K562 (cell line): ENCODE results near the gene UGT1A10. TPM values are rescaled to one million over a fixed set of nuclear protein-coding genes. Genes with fewer than 3 reads are reported as not detected.

Source experiments
- ATAC-seq: fragments of 200-7000 bp; cut with Tn5 transposase; 3 replicates; pipeline ENCODE4 v1.9.1; 2020; ENCODE audit warnings: moderate library complexity
- BruUV-seq: library from RNA; stranded (reverse); fragments of 400-500 nt; replicated peaks from 2 replicates; lab custom pipeline; 2021; lab: Mats Ljungman, UMichigan
- CTCF ChIA-PET: fragments of 300-600 bp; formaldehyde crosslinking; extraction: SDS; loops from one replicate; lab custom pipeline; 2021; ENCODE audit warnings: low intra/inter-chr PET ratio; lab: Yijun Ruan, JAX
- POLR2A ChIA-PET: fragments of 300-600, 350-650 bp; sonication (Branson Sonifier 250); formaldehyde crosslinking; extraction: SDS; loops from one replicate; lab custom pipeline; 2021; ENCODE audit warnings: antibody characterized with exemption, inconsistent platforms; lab: Yijun Ruan, JAX
- DNase-seq, 4 experiments: peaks; one replicate each; pipeline versions ENCODE4 v3.0.0 to v3.0.0-alpha.2; 2011 to 2018; ENCODE audit warnings: low spot score in 3 of 4, mixed read lengths in 3 of 4; ENCODE audit errors: extremely low read depth in 1 of 4
- FAIRE-seq: peaks from 2 replicates; lab custom pipeline; 2011; peaks lifted over from hg19 to GRCh38; lab: Jason Lieb, UNC
- H2AFZ ChIP-seq: 2 replicates; pipeline ENCODE4 v1.6.0; 2011; ENCODE audit warnings: low read depth, low read length, control low read depth, inconsistent platforms
- H3K27ac ChIP-seq: fragments of 200-600 bp; 3 replicates; pipeline ENCODE4 v1.8.0; 2011; ENCODE audit warnings: low read depth, mild to moderate bottlenecking, control low read depth, inconsistent platforms, low read length, moderate library complexity, mixed read lengths; ENCODE audit errors: extremely low read depth
- H3K27me3 ChIP-seq, 2 experiments: fragments of 300-600 bp in 1 of 2; 2 replicates in 1 of 2; 3 replicates in 1 of 2; pipeline versions ENCODE4 v1.6.0 to v1.8.0; 2011; ENCODE audit warnings: inconsistent platforms in 2 of 2, low read length in 2 of 2, mild to moderate bottlenecking in 1 of 2, mixed read lengths in 1 of 2, moderate library complexity in 1 of 2; ENCODE audit not compliant: control insufficient read depth in 2 of 2, insufficient read depth in 2 of 2
- H3K36me3 ChIP-seq: fragments of 300-600 bp; 3 replicates; pipeline ENCODE4 v1.8.0; 2011; ENCODE audit warnings: mild to moderate bottlenecking, low read length, inconsistent platforms; ENCODE audit not compliant: control insufficient read depth, insufficient read depth
- H3K4me1 ChIP-seq, 2 experiments: fragments of 200-600 bp in 1 of 2; replicated peaks in 1 of 2; 2 replicates in 1 of 2; 3 replicates in 1 of 2; pipeline versions ENCODE4 v1.5.1 to v1.8.0; 2011; ENCODE audit warnings: inconsistent platforms in 2 of 2, low read length in 2 of 2, mild to moderate bottlenecking in 1 of 2, mixed read lengths in 1 of 2, moderate library complexity in 1 of 2; ENCODE audit not compliant: control insufficient read depth in 2 of 2, insufficient read depth in 2 of 2
- H3K4me2 ChIP-seq: 2 replicates; pipeline ENCODE4 v1.6.1; 2011; ENCODE audit warnings: low read length, control low read depth, inconsistent platforms, mixed read lengths; ENCODE audit not compliant: insufficient read depth
- H3K4me3 ChIP-seq: fragments of 200-600 bp; sonication (generic), shearing (Covaris generic); 2 replicates; pipeline ENCODE4 v1.5.1; 2016; ENCODE audit warnings: control low read depth, inconsistent platforms
- H3K79me2 ChIP-seq: fragments of 200-600 bp; 3 replicates; pipeline ENCODE4 v1.8.0; 2011; ENCODE audit warnings: low read length, inconsistent platforms; ENCODE audit not compliant: control insufficient read depth, insufficient read depth
- H3K9ac ChIP-seq, 2 experiments: 2 replicates each; pipeline versions ENCODE4 v1.6.0 to v1.6.1; 2011; ENCODE audit warnings: low read depth in 2 of 2, low read length in 2 of 2, control low read depth in 1 of 2, inconsistent platforms in 1 of 2, mild to moderate bottlenecking in 1 of 2, mixed read lengths in 1 of 2; ENCODE audit not compliant: insufficient read depth in 1 of 2
- H3K9me1 ChIP-seq: one replicate; pipeline ENCODE4 v1.6.0; 2011; ENCODE audit warnings: inconsistent platforms, mild to moderate bottlenecking, low read length, moderate library complexity; ENCODE audit not compliant: control insufficient read depth, insufficient read depth
- H3K9me3 ChIP-seq: replicated peaks from 2 replicates; pipeline ENCODE4 v1.5.1; 2011; ENCODE audit warnings: low read depth, low read length, inconsistent platforms; ENCODE audit not compliant: control insufficient read depth, insufficient read depth
- H4K20me1 ChIP-seq: replicated peaks from 2 replicates; pipeline ENCODE4 v1.6.1; 2011; ENCODE audit warnings: low read length, inconsistent platforms, mixed read lengths; ENCODE audit not compliant: control insufficient read depth, insufficient read depth
- ARID1B ChIP-seq: fragments of 450-650 bp; IDR thresholded peaks from 2 replicates; pipeline ENCODE4 v1.6.1; 2016; ENCODE audit warnings: antibody characterized with exemption, mild to moderate bottlenecking, inconsistent platforms
- E2F3 ChIP-seq: fragments of 250-450 bp; sonication (Bioruptor Pico); IDR thresholded peaks from 2 replicates; pipeline ENCODE4 v1.4.0; 2020; ENCODE audit warnings: mild to moderate bottlenecking
- FOXM1 ChIP-seq, 2 experiments: fragments of 450-650 bp in 1 of 2; sonication (generic) in 1 of 2; formaldehyde crosslinking in 1 of 2; IDR thresholded peaks; 2 replicates each; pipeline versions ENCODE4 v1.6.1 to v1.9.0; 2017 to 2022; ENCODE audit warnings: low read depth in 2 of 2, mild to moderate bottlenecking in 2 of 2, missing genetic modification reagents in 1 of 2, moderate library complexity in 1 of 2
- MTA3 ChIP-seq: fragments of 450-650 bp; formaldehyde crosslinking; IDR thresholded peaks from 2 replicates; pipeline ENCODE4 v1.6.1; 2017; ENCODE audit warnings: mild to moderate bottlenecking, borderline replicate concordance
- NFE2L1 ChIP-seq: fragments of 450-650 bp; IDR thresholded peaks from 2 replicates; pipeline ENCODE4 v1.6.1; 2016; ENCODE audit warnings: missing genetic modification characterization, low read depth, mild to moderate bottlenecking, missing compliant biosample characterization, moderate library complexity, borderline replicate concordance
- SMARCA4 ChIP-seq: fragments of 450-650 bp; IDR thresholded peaks from 2 replicates; pipeline ENCODE4 v1.6.1; 2016
- SP1 ChIP-seq: sonication (generic); formaldehyde crosslinking; IDR thresholded peaks from 2 replicates; pipeline ENCODE4 v1.8.1; 2022; ENCODE audit warnings: mild to moderate bottlenecking, missing genetic modification reagents
- SRSF9 ChIP-seq: fragments of 200-400 bp; formaldehyde crosslinking; IDR thresholded peaks from 2 replicates; pipeline ENCODE4 v1.6.1; 2017; ENCODE audit warnings: low read depth, low read length, borderline replicate concordance
- TCF7 ChIP-seq: sonication (generic); IDR thresholded peaks from 2 replicates; pipeline ENCODE4 v1.6.1; 2016; ENCODE audit warnings: antibody characterized with exemption, borderline replicate concordance
- ZC3H11A ChIP-seq: IDR thresholded peaks from 2 replicates; pipeline ENCODE4 v1.6.1; 2012; ENCODE audit warnings: low read depth, low read length, improper control_type of control experiment
- whole genome bisulfite sequencing: fragments of 100-300 bp; shearing (Covaris generic); methylation state at CpG from one replicate; pipeline ENCODE4 v1.1.6; 2016; ENCODE audit warnings: low coverage, mixed read lengths; ENCODE audit not compliant: insufficient coverage; ENCODE audit errors: missing lambda C conversion rate; 5-methylcytosine and 5-hydroxymethylcytosine counted together
- in situ Hi-C: fragments of 300-500 bp; cut with MboI; formaldehyde crosslinking; loops from 4 replicates; pipeline ENCODE4 v1.15.0; 2018; ENCODE audit warnings: inconsistent platforms, mixed read lengths
- intact Hi-C: fragments of 100-400 bp; cut with micrococcal nuclease; formaldehyde crosslinking; loops from 2 replicates; pipeline ENCODE4 v1.14.2; 2022
- polyA plus RNA-seq, 8 experiments: library from polyadenylated mRNA; depleted of rRNA in 4 of 8; stranded (reverse) in 5 of 8; unstranded in 3 of 8; fragments of >200 nt; fragmentation: Nextera tagmentation in 2 of 8; fragmentation: Illumina TruSeq in 1 of 8; extraction: Ambion mirVana in 2 of 8; extraction: Trizol in 1 of 8; gene quantifications; 2 replicates each; pipeline versions ENCODE4 v1.2.1 to v1.2.3, GENCODE V29; 2011 to 2014; ENCODE audit warnings: inconsistent platforms in 1 of 8, missing spikeins in 1 of 8
- total RNA-seq, 7 experiments: library from RNA; depleted of rRNA in 6 of 7; stranded (reverse); fragments of >200 nt in 6 of 7; fragmentation: Illumina TruSeq in 2 of 7; extraction: Trizol in 2 of 7; gene quantifications; 2 replicates each; pipeline versions ENCODE4 v1.2.1 to v1.2.3, GENCODE V29; 2011 to 2021; ENCODE audit warnings: low replicate concordance in 1 of 7
- TF ChIP-seq, protein P1 (sequence below): fragments of 450-650 bp; IDR thresholded peaks from 2 replicates; pipeline ENCODE4 v1.7.0; 2016; ENCODE audit warnings: borderline replicate concordance
- TF ChIP-seq, protein P2 (sequence below): fragments of 450-650 bp; conservative IDR thresholded peaks from 2 replicates; pipeline ENCODE4 v1.6.1; 2016; ENCODE audit warnings: missing genetic modification characterization, low read depth, mild to moderate bottlenecking, missing compliant biosample characterization, moderate library complexity
- TF ChIP-seq, protein P3 (sequence below): fragments of 250-450 bp; sonication (Bioruptor Pico); IDR thresholded peaks from 2 replicates; pipeline ENCODE4 v1.4.0; 2020; ENCODE audit warnings: mild to moderate bottlenecking, moderate library complexity, borderline replicate concordance

Gene UGT1A10
- total and polyA plus RNA-seq, 9 of the 15 experiments (the other 6 are each of a cell fraction or from before 2014, with no cell fraction given) = not detected

DNA sequence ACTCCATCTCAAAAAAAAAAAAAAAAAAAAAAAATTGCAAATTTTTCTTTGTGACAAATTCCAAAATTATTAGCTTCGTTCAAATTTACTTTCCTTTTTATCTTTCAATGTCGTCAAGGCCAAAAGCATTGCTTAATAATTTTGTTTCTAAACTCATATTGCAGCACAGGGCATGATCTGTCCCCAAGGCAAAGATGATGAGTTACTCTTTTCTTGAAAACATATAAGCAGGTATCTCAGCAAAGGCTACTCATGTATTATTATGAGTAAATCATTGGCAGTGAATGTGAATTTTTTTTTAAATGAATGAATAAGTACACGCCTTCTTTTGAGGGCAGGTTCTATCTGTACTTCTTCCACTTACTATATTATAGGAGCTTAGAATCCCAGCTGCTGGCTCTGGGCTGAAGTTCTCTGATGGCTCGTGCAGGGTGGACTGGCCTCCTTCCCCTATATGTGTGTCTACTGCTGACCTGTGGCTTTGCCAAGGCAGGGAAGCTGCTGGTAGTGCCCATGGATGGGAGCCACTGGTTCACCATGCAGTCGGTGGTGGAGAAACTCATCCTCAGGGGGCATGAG lies 45.4 kb downstream of the UGT1A10 start, which contains the start of gene UGT1A7 (continued):
- TF ChIP-seq, protein P1, sequence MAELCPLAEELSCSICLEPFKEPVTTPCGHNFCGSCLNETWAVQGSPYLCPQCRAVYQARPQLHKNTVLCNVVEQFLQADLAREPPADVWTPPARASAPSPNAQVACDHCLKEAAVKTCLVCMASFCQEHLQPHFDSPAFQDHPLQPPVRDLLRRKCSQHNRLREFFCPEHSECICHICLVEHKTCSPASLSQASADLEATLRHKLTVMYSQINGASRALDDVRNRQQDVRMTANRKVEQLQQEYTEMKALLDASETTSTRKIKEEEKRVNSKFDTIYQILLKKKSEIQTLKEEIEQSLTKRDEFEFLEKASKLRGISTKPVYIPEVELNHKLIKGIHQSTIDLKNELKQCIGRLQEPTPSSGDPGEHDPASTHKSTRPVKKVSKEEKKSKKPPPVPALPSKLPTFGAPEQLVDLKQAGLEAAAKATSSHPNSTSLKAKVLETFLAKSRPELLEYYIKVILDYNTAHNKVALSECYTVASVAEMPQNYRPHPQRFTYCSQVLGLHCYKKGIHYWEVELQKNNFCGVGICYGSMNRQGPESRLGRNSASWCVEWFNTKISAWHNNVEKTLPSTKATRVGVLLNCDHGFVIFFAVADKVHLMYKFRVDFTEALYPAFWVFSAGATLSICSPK = no peak
- no peak for TF ChIP-seq TCF7
- no peak for TF ChIP-seq ZC3H11A
- no peak for TF ChIP-seq SRSF9
- no peak for TF ChIP-seq E2F3 (CRISPR knock-in tag)
- no peak for TF ChIP-seq MTA3
- no peak for TF ChIP-seq NFE2L1 (tag)
- TF ChIP-seq ARID1B = no peak

DNA sequence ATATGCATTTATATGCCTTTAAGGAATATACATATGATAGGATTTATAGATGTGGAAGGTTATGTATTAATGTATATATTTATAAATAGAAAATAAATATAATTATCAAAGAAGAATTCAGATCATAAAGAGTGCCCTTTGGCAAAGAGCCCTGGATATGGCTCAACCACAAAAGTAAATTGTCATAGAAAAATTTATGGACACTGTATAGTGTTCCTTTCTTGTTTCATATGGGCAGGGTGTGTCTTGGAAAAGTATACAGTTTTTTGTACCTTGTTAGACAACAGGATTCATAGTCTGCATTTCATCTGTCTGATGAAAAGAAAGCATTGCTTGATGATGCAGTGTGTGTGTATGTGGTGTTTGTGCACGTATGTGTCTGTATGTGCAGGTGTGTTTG lies 48.4 kb downstream of the UGT1A10 start:
- no peak overlapping the region for H3K27ac ChIP-seq
- CTCF ChIA-PET = no interaction called here
- H3K9ac ChIP-seq = no peak overlapping the region
- 0% methylated on average over 1 of the region's 1 CpG for WGBS
- ATAC-seq (no peak), FAIRE-seq (no peak), DNase-seq (no peak)
- H3K9me3 ChIP-seq = no peaks in the 10 kb centered on the region
- BruUV-seq = no TSS peak
- no peak overlapping the region for H3K4me3 ChIP-seq
- TF ChIP-seq, protein P2, sequence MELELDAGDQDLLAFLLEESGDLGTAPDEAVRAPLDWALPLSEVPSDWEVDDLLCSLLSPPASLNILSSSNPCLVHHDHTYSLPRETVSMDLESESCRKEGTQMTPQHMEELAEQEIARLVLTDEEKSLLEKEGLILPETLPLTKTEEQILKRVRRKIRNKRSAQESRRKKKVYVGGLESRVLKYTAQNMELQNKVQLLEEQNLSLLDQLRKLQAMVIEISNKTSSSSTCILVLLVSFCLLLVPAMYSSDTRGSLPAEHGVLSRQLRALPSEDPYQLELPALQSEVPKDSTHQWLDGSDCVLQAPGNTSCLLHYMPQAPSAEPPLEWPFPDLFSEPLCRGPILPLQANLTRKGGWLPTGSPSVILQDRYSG (tag) = no peak
- TF ChIP-seq FOXM1 (IDR thresholded peaks at IDR 0.05; ENCODE audit: low read depth) (no peak), FOXM1 (CRISPR knock-in tag; IDR thresholded peaks at IDR 0.05; ENCODE audit: low read depth) (no peak), SP1 (no peak), SMARCA4 (no peak)
- TF ChIP-seq, protein P3, sequence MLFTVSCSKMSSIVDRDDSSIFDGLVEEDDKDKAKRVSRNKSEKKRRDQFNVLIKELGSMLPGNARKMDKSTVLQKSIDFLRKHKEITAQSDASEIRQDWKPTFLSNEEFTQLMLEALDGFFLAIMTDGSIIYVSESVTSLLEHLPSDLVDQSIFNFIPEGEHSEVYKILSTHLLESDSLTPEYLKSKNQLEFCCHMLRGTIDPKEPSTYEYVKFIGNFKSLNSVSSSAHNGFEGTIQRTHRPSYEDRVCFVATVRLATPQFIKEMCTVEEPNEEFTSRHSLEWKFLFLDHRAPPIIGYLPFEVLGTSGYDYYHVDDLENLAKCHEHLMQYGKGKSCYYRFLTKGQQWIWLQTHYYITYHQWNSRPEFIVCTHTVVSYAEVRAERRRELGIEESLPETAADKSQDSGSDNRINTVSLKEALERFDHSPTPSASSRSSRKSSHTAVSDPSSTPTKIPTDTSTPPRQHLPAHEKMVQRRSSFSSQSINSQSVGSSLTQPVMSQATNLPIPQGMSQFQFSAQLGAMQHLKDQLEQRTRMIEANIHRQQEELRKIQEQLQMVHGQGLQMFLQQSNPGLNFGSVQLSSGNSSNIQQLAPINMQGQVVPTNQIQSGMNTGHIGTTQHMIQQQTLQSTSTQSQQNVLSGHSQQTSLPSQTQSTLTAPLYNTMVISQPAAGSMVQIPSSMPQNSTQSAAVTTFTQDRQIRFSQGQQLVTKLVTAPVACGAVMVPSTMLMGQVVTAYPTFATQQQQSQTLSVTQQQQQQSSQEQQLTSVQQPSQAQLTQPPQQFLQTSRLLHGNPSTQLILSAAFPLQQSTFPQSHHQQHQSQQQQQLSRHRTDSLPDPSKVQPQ (CRISPR knock-in tag) = no peak
- H3K4me2 ChIP-seq = no peak overlapping the region
- intact Hi-C loops = no loop called here
- no peaks in the 10 kb centered on the region for H3K79me2 ChIP-seq
- H3K9me1 ChIP-seq = no peaks in the 10 kb centered on the region
- no peaks in the 10 kb centered on the region; a peak in 1 of 5 replicates for H3K27me3 ChIP-seq
- POLR2A ChIA-PET = no interaction called here
- H4K20me1 ChIP-seq = no peaks in the 10 kb centered on the region; the same call in 1 of the 2 replicates
- H3K4me1 ChIP-seq = no peaks in the 10 kb centered on the region
- no peaks in the 10 kb centered on the region for H3K36me3 ChIP-seq
- H2AFZ ChIP-seq = no peak overlapping the region
- in situ Hi-C loops = no loop called here
